Suprapubic skin (tissue), 4 donors: ENCODE measurements around the gene DIPK1A.

Experiments
- EP300 ChIP-seq: sonication (generic); formaldehyde crosslinking; IDR thresholded peaks from one replicate; pipeline ENCODE4 v1.6.1; 2017; ENCODE audit warnings: antibody characterized with exemption
- POLR2A ChIP-seq, 2 donors: fragments of 450-650 bp; IDR thresholded peaks; one replicate each; pipeline ENCODE4 v1.6.1; 2017; ENCODE audit warnings: antibody characterized with exemption in 2 of 2, mild to moderate bottlenecking in 2 of 2, moderate library complexity in 2 of 2
- POLR2AphosphoS5 ChIP-seq, 3 donors: sonication (generic); formaldehyde crosslinking; IDR thresholded peaks; one replicate each; pipeline ENCODE4 v1.6.1; 2017; ENCODE audit warnings: antibody characterized with exemption in 3 of 3
- TF ChIP-seq, protein P1 (sequence below), 2 donors: fragments of 200-600 bp in 1 of 2; fragments of 450-650 bp in 1 of 2; sonication (generic) in 1 of 2; IDR thresholded peaks; one replicate each; pipeline ENCODE4 v1.5.1; 2016 to 2019; ENCODE audit warnings: antibody characterized with exemption in 2 of 2, mild to moderate bottlenecking in 1 of 2, moderate library complexity in 1 of 2

DNA sequence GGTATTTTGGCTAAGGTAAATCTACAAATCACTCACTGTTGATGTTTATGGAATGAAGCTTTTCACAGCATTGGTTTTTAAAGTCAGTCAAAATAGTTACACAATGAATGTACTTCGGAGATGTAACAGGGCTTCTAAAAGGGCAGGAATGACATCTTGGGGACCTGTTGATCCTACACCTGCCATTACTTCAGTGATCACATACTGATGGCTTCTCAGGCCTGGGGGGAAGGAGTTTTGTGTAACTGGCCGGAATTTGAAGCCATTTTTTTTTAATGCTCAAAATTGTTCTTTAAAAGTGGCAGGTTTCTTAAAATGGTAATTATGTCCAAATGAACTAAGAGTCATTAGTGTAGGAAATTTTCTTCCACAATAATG lies 118.2 kb downstream of the DIPK1A start:
- TF ChIP-seq, protein P1, sequence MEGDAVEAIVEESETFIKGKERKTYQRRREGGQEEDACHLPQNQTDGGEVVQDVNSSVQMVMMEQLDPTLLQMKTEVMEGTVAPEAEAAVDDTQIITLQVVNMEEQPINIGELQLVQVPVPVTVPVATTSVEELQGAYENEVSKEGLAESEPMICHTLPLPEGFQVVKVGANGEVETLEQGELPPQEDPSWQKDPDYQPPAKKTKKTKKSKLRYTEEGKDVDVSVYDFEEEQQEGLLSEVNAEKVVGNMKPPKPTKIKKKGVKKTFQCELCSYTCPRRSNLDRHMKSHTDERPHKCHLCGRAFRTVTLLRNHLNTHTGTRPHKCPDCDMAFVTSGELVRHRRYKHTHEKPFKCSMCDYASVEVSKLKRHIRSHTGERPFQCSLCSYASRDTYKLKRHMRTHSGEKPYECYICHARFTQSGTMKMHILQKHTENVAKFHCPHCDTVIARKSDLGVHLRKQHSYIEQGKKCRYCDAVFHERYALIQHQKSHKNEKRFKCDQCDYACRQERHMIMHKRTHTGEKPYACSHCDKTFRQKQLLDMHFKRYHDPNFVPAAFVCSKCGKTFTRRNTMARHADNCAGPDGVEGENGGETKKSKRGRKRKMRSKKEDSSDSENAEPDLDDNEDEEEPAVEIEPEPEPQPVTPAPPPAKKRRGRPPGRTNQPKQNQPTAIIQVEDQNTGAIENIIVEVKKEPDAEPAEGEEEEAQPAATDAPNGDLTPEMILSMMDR (IDR thresholded peaks at IDR 0.05) = no peak
- no peak for TF ChIP-seq POLR2AphosphoS5 (IDR thresholded peaks at IDR 0.05)
- no peak for TF ChIP-seq POLR2A (IDR thresholded peaks at IDR 0.05)
- no peak for TF ChIP-seq EP300
